ENCODE results near the gene VAV2. TPM values are rescaled to one million over a fixed set of nuclear protein-coding genes. Genes with fewer than 3 reads are reported as not detected.

VAV2 gene
- total and polyA plus RNA-seq, 2 experiments from 2014 or later, result 8.1 to 28.9 TPM

DNA sequence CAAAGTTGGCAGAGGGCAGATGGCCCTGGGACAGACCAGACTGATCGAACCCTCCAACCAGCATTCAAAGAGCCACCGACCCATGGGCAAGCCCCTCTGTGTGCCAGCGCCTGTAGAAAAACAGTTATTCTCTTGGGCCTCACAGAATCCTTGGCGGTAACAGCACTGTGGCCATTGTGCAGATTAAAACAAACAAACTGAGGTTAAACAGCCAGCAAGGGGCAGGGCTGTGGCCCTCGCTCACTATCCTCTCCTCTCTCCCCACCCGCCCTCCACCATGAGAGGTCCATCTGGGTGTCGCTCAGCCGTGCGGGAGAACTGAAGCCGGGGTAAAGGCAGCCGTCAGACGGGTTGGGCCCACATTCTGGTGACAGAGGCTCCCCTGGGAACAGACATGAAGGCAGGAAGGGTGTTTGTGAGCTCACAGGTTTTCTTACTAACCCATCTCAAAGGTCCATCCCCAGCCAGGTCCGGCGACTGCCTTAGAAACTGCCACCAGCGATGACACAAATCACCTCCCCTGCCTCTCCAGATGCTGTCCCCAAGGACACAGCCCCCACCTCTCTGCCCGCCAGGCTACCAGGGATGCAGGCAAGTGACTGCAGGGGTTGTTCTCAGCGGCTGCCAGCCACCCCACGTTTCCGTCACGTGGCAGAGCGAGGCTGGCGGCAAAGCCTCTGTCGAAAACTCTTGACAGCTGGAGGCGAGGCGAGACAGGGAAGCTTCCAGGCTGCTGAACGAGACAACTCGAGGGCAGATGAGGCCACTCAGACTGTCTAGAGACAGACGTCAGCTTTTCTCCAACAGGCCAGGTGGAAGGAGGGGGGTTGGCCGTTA lies 178.2 kb downstream of the VAV2 start:
- Mint-ChIP-seq H3K4me1 (peaks cover 5% of the 10 kb centered on the region; the same call in 2 of the 3 replicates), H3K27ac (no peak overlapping the region), H3K36me3 (ENCODE audit: low read depth) (no peaks in the 10 kb centered on the region; the same call in 2 of the 3 replicates), H3K27me3 (ENCODE audit: insufficient read depth, low read depth, poor library complexity) (peaks cover 12% of the 10 kb centered on the region), H3K9me3 (no peaks in the 10 kb centered on the region), H3K4me3 (no peak overlapping the region)
- H3K27ac ChIP-seq (ENCODE audit: low read depth), result no peak overlapping the region
- H3K27me3 ChIP-seq (ENCODE audit: insufficient read depth), result no peaks in the 10 kb centered on the region
- H4K20me1 ChIP-seq (replicated peaks; ENCODE audit: insufficient read depth), result no peaks in the 10 kb centered on the region
- H3K4me1 ChIP-seq (ENCODE audit: insufficient read depth), result no peaks in the 10 kb centered on the region
- DNase-seq (ENCODE audit: low spot score) (no peak), ATAC-seq (no peak)
- TF ChIP-seq, protein P1, sequence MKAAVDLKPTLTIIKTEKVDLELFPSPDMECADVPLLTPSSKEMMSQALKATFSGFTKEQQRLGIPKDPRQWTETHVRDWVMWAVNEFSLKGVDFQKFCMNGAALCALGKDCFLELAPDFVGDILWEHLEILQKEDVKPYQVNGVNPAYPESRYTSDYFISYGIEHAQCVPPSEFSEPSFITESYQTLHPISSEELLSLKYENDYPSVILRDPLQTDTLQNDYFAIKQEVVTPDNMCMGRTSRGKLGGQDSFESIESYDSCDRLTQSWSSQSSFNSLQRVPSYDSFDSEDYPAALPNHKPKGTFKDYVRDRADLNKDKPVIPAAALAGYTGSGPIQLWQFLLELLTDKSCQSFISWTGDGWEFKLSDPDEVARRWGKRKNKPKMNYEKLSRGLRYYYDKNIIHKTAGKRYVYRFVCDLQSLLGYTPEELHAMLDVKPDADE (IDR thresholded peaks at IDR 0.05), result no peak
- TF ChIP-seq, protein P2, sequence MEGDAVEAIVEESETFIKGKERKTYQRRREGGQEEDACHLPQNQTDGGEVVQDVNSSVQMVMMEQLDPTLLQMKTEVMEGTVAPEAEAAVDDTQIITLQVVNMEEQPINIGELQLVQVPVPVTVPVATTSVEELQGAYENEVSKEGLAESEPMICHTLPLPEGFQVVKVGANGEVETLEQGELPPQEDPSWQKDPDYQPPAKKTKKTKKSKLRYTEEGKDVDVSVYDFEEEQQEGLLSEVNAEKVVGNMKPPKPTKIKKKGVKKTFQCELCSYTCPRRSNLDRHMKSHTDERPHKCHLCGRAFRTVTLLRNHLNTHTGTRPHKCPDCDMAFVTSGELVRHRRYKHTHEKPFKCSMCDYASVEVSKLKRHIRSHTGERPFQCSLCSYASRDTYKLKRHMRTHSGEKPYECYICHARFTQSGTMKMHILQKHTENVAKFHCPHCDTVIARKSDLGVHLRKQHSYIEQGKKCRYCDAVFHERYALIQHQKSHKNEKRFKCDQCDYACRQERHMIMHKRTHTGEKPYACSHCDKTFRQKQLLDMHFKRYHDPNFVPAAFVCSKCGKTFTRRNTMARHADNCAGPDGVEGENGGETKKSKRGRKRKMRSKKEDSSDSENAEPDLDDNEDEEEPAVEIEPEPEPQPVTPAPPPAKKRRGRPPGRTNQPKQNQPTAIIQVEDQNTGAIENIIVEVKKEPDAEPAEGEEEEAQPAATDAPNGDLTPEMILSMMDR (conservative IDR thresholded peaks at IDR 0.05; ENCODE audit: low read depth in 2 of 2), result no peak
- TF ChIP-seq, protein P3, sequence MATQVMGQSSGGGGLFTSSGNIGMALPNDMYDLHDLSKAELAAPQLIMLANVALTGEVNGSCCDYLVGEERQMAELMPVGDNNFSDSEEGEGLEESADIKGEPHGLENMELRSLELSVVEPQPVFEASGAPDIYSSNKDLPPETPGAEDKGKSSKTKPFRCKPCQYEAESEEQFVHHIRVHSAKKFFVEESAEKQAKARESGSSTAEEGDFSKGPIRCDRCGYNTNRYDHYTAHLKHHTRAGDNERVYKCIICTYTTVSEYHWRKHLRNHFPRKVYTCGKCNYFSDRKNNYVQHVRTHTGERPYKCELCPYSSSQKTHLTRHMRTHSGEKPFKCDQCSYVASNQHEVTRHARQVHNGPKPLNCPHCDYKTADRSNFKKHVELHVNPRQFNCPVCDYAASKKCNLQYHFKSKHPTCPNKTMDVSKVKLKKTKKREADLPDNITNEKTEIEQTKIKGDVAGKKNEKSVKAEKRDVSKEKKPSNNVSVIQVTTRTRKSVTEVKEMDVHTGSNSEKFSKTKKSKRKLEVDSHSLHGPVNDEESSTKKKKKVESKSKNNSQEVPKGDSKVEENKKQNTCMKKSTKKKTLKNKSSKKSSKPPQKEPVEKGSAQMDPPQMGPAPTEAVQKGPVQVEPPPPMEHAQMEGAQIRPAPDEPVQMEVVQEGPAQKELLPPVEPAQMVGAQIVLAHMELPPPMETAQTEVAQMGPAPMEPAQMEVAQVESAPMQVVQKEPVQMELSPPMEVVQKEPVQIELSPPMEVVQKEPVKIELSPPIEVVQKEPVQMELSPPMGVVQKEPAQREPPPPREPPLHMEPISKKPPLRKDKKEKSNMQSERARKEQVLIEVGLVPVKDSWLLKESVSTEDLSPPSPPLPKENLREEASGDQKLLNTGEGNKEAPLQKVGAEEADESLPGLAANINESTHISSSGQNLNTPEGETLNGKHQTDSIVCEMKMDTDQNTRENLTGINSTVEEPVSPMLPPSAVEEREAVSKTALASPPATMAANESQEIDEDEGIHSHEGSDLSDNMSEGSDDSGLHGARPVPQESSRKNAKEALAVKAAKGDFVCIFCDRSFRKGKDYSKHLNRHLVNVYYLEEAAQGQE (IDR thresholded peaks at IDR 0.05; ENCODE audit: unreplicated experiment), result no peak
- TF ChIP-seq ZNF331 (CRISPR knock-in tag; IDR thresholded peaks at IDR 0.05; ENCODE audit: low read depth), result no peak
- H3K36me3 ChIP-seq (ENCODE audit: insufficient read depth), result no peaks in the 10 kb centered on the region
- no peaks in the 10 kb centered on the region for H3F3A ChIP-seq (replicated peaks; ENCODE audit: low read depth)
- no peak overlapping the region for H3K4me2 ChIP-seq
- H3K9me2 ChIP-seq (ENCODE audit: insufficient read depth), result no peaks in the 10 kb centered on the region
- no peak overlapping the region for H2AFZ ChIP-seq
- no peaks in the 10 kb centered on the region for H3K79me2 ChIP-seq (replicated peaks; ENCODE audit: insufficient read depth)
- no peak overlapping the region for H3K4me3 ChIP-seq

DNA sequence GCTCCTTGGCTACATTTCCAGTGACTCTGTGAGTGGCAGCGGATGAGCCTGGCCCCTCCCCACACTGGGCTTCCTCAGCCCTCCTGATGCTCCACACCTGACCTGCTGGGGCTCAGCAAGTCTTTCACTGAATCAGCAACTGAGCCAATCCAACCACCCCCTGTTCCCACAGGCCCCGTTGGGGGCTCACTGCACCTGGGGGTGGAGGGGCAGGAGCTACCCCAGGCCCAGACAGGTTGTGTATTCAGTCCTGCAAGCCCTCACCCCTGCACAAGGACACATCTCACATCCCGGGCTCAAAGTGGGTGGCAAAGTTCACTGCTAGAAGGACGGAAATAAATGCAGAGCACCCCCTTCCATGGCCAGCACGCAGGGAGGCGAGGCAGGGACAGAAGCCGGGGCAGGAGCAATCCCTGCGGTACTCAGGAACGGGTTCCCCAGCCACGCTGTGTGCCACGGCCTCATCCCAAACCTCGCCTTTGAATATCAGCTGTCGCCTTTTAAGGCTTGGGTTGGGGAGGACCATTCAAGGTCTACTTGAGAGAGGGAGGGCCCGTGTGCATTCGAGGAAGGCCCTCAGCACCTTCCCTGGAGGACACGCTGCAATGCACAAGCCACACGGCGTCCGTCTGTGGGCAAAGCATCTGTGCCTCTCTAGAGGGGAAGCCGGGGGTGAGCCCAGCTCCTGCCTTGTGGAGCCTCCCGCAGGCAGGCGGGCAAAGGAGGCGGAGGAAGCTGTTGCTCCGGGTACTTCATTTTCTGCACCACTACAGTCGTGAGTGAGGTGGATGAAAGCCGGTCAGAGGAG lies 179.0 kb downstream of the VAV2 start:
- Mint-ChIP-seq H3K4me1 (peaks cover 5% of the 10 kb centered on the region; the same call in 2 of the 3 replicates), H3K27ac (peak overlapping the region; percentile 67; the same call in 1 of the 2 replicates), H3K4me3 (no peak overlapping the region), H3K27me3 (ENCODE audit: insufficient read depth, low read depth, poor library complexity) (peaks cover 12% of the 10 kb centered on the region), H3K36me3 (ENCODE audit: low read depth) (no peaks in the 10 kb centered on the region; the same call in 2 of the 3 replicates), H3K9me3 (no peaks in the 10 kb centered on the region)
- Histone ChIP-seq H3K79me2 (replicated peaks; ENCODE audit: insufficient read depth) (no peaks in the 10 kb centered on the region), H3F3A (replicated peaks; ENCODE audit: low read depth) (no peaks in the 10 kb centered on the region), H3K36me3 (ENCODE audit: insufficient read depth) (no peaks in the 10 kb centered on the region), H3K4me1 (ENCODE audit: insufficient read depth) (no peaks in the 10 kb centered on the region), H4K20me1 (replicated peaks; ENCODE audit: insufficient read depth) (no peaks in the 10 kb centered on the region), H3K9me2 (ENCODE audit: insufficient read depth) (no peaks in the 10 kb centered on the region), H2AFZ (no peak overlapping the region), H3K4me3 (no peak overlapping the region), H3K27ac (ENCODE audit: low read depth) (no peak overlapping the region), H3K4me2 (no peak overlapping the region), H3K27me3 (ENCODE audit: insufficient read depth) (no peaks in the 10 kb centered on the region)
- DNase-seq (ENCODE audit: low spot score), result no peak
- peak; percentile 23; the same call in 2 of the 3 replicates for ATAC-seq
- TF ChIP-seq NANOG (IDR thresholded peaks at IDR 0.05; ENCODE audit: borderline replicate concordance), result no peak
- TF ChIP-seq, protein P1 (IDR thresholded peaks at IDR 0.05), result no peak
- no peak for TF ChIP-seq ZNF331 (CRISPR knock-in tag; IDR thresholded peaks at IDR 0.05; ENCODE audit: low read depth)
- TF ChIP-seq ZNF114 (CRISPR knock-in tag; IDR thresholded peaks at IDR 0.05), result no peak

All from GM23338 (cell line).